SK-N-SH (cell line): ENCODE measurements around the gene PDZK1IP1.

Experiments
- CHD2 ChIP-seq: fragments of 150-350 bp; IDR thresholded peaks from 2 replicates; pipeline ENCODE4 v1.6.1; 2018; ENCODE audit warnings: low read length; ENCODE audit not compliant: partially characterized antibody
- FOSL2 ChIP-seq: IDR thresholded peaks from 2 replicates; pipeline ENCODE4 v1.4.0; 2012; ENCODE audit warnings: low read depth, mild to moderate bottlenecking, moderate library complexity, borderline replicate concordance
- JUND ChIP-seq: IDR thresholded peaks from 2 replicates; pipeline ENCODE4 v1.4.0; 2012
- MXI1 ChIP-seq: IDR thresholded peaks from 2 replicates; pipeline ENCODE4 v1.6.1; 2012; ENCODE audit warnings: mild to moderate bottlenecking, low read depth, low read length, improper control_type of control experiment
- TCF12 ChIP-seq: IDR thresholded peaks from 2 replicates; pipeline ENCODE4 v1.4.0; 2012
- TEAD4 ChIP-seq: IDR thresholded peaks from 2 replicates; pipeline ENCODE4 v1.4.0; 2012; ENCODE audit warnings: mild to moderate bottlenecking, borderline replicate concordance; ENCODE audit not compliant: insufficient read depth
- YY1 ChIP-seq: IDR thresholded peaks from 2 replicates; pipeline ENCODE4 v1.4.0; 2012; ENCODE audit warnings: low read depth, mild to moderate bottlenecking
- TF ChIP-seq, protein P1 (sequence below): fragments of 200-600 bp; sonication (generic); IDR thresholded peaks from 2 replicates; pipeline ENCODE4 v1.6.1; 2017; ENCODE audit warnings: antibody characterized with exemption, mild to moderate bottlenecking, moderate library complexity
- TF ChIP-seq, protein P2 (sequence below): IDR thresholded peaks from 2 replicates; pipeline ENCODE4 v1.4.0; 2012; ENCODE audit warnings: low read depth
- TF ChIP-seq, protein P3 (sequence below): IDR thresholded peaks from 2 replicates; pipeline ENCODE4 v1.6.1; 2012; ENCODE audit warnings: mild to moderate bottlenecking, low read depth, low read length, moderate library complexity

DNA sequence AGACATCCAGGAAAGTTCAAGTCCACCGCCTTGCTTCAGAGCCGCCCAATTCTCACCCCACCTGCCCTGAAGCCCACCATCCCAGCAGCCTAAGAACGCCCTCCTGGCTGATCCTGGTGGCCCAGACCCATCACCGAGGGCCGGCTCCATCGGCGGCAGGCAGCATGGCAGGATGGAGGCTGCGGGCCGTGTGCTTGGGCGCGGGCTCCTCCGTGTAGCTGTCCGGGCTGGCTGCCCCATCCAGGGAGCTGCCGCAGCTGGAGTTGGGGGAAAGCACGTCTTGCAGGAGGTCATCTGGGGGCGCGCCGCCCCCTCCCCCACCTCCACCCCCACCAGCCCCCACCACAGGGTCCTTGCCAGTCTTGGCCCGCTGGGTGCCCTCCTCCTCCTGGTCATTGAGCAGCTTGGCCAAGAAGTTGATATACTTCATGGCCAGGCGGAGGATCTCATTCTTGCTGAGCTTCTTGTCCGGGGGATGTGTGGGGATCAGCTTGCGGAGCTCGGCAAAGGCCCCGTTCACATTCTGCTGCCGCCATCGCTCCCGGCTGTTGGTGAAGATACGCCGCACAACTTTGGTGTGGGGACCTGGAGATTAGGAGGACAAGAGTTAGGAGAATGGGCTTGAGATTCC lies 29.9 kb upstream of the PDZK1IP1 start:
- TF ChIP-seq, protein P1, sequence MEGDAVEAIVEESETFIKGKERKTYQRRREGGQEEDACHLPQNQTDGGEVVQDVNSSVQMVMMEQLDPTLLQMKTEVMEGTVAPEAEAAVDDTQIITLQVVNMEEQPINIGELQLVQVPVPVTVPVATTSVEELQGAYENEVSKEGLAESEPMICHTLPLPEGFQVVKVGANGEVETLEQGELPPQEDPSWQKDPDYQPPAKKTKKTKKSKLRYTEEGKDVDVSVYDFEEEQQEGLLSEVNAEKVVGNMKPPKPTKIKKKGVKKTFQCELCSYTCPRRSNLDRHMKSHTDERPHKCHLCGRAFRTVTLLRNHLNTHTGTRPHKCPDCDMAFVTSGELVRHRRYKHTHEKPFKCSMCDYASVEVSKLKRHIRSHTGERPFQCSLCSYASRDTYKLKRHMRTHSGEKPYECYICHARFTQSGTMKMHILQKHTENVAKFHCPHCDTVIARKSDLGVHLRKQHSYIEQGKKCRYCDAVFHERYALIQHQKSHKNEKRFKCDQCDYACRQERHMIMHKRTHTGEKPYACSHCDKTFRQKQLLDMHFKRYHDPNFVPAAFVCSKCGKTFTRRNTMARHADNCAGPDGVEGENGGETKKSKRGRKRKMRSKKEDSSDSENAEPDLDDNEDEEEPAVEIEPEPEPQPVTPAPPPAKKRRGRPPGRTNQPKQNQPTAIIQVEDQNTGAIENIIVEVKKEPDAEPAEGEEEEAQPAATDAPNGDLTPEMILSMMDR, result no peak
- no peak for TF ChIP-seq JUND
- no peak for TF ChIP-seq TEAD4
- no peak for TF ChIP-seq CHD2
- no peak for TF ChIP-seq TCF12
- TF ChIP-seq YY1, result no peak
- TF ChIP-seq, protein P2, sequence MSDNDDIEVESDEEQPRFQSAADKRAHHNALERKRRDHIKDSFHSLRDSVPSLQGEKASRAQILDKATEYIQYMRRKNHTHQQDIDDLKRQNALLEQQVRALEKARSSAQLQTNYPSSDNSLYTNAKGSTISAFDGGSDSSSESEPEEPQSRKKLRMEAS, result no peak
- TF ChIP-seq, protein P3, sequence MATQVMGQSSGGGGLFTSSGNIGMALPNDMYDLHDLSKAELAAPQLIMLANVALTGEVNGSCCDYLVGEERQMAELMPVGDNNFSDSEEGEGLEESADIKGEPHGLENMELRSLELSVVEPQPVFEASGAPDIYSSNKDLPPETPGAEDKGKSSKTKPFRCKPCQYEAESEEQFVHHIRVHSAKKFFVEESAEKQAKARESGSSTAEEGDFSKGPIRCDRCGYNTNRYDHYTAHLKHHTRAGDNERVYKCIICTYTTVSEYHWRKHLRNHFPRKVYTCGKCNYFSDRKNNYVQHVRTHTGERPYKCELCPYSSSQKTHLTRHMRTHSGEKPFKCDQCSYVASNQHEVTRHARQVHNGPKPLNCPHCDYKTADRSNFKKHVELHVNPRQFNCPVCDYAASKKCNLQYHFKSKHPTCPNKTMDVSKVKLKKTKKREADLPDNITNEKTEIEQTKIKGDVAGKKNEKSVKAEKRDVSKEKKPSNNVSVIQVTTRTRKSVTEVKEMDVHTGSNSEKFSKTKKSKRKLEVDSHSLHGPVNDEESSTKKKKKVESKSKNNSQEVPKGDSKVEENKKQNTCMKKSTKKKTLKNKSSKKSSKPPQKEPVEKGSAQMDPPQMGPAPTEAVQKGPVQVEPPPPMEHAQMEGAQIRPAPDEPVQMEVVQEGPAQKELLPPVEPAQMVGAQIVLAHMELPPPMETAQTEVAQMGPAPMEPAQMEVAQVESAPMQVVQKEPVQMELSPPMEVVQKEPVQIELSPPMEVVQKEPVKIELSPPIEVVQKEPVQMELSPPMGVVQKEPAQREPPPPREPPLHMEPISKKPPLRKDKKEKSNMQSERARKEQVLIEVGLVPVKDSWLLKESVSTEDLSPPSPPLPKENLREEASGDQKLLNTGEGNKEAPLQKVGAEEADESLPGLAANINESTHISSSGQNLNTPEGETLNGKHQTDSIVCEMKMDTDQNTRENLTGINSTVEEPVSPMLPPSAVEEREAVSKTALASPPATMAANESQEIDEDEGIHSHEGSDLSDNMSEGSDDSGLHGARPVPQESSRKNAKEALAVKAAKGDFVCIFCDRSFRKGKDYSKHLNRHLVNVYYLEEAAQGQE, result no peak
- TF ChIP-seq FOSL2, result no peak
- TF ChIP-seq MXI1, result no peak
